NCI-H2081 (cell line): ENCODE data around the gene ZNF618.

ENCODE experiments used
- DNase-seq, 2 experiments: peaks; one replicate each; lab custom pipeline; 2025; lab: John Stamatoyannopoulos, UW

Gene ZNF618

GRCh38 chr9:114002986-114003350, 126.9 kb downstream of the ZNF618 start:
- DNase-seq = no peak

DNA sequence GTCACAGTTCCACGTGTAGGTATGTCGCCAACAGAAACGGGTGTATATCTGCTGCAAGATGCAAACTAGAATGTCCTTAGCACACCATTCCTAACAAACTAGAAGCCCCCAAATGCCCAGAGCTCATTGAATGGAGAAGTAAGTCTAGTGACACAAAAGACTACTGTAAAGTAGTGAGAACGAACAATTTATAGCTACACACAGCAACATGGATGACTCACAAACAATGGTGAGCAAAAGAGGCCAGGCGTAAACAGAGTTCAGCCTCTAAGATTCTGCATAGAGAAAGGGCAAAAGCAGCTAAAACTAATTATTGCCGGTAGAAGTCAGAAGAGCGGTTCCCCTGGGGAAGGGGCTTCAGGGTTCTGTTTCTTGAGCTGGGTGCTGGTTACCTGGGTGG, 127.2 kb downstream of the ZNF618 start:
- no peak for DNase-seq

GRCh38 chr9:114003758-114004157, 127.6 kb downstream of the ZNF618 start:
- DNase-seq = no peak

- no peak for DNase-seq
Observed at GRCh38 chr9:114004221-114004716, 128.2 kb downstream of the ZNF618 start.

GRCh38 chr9:114005371-114006154, 129.5 kb downstream of the ZNF618 start:
- no peak for DNase-seq

GRCh38 chr9:114006155-114006550, 130.0 kb downstream of the ZNF618 start:
- no peak for DNase-seq

GRCh38 chr9:114006931-114007691, 131.0 kb downstream of the ZNF618 start:
- no peak for DNase-seq

- DNase-seq = no peak
Observed at GRCh38 chr9:114007991-114008666, 132.0 kb downstream of the ZNF618 start.

DNA sequence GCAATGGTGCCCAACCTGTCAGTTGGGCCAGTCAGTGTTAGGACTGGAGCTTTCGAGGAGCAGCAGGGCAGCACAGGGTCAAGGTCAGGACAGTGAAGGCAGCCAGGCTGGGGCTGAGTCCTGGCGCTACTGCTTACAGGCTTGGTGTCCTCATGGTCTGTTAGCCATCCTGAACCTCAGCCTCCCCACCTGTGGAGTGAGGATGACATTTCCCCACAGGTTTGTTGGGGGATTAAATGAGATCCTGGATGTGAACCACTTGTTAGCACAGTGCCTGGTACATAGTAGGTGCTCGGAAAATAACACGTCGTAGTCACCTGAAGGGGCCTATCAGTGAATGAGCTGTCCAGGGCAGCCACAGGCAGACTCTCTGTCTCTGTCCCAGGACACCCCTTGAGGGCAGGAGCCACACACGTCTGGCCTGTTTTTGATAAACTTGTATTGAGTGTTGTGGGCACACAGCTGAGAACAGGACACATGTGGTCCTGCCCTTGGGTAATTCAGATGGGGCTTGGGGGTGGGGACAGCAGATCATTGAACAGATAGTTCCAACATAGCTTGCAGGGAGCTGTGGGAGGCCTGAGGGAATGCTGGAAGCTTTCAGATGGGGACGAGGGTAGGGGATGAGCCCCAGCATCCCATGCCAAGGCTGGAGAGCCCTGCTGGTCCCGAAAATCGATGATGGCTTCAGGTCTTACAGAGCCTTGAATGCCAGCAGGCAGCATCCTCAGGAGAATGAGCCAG, 132.7 kb downstream of the ZNF618 start:
- no peak for DNase-seq

DNA sequence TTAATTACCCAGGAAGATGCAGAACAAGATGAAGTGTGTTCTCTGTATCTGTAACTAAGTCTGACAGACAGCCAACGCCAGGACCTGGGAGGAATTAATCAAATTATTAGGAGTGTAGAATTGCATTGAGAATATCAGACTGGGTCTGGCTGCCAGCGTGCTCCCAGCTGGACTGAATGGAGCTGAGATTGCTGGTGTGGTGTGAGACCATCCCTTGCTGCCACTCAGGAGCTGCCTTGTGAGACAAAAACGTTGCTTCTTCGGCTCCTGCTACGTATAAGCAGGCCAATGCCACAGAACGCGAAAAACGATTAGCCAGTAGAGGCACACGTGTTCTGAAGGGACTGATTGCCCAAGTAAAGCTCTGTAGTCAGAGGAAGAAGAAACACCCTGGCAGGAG, 135.2 kb downstream of the ZNF618 start:
- DNase-seq = no peak

DNA sequence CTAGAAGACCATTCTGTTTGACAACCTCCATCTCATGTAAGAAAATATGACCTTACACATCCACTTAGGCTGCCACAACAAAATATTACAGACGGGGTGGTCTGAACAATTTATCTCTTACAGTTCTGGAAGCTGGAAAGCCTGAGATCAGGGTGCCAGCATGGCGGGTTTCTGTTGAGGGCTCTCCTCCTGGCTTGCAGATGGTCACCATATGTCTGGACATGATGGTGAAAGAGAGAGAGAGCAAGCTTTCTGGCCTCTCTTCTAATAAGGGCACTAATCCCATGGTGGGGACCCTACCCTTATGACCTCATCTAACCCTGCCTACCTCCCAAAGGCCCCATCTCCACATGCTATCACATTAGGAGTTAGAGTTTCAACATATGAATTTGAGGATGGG, 136.0 kb downstream of the ZNF618 start:
- no peak for DNase-seq

DNA sequence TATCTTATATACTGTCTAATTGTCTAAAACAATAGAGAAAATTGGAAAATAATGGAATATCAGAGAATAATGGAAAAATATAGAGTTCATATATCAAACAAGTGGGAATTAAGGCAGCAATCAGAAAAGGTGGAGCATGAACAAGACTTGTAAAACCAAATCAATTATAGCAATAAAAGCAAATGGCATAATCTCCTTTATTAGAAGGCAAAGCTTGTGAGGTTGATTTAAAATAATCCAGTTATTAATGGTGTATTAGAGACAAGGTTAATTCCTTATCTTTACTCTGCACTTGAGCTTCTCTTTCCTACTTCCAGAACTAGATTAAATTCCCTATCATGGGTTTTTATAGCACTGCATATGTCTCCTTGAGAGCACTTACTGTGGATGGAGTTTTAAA, 137.9 kb downstream of the ZNF618 start:
- no peak for DNase-seq

DNA sequence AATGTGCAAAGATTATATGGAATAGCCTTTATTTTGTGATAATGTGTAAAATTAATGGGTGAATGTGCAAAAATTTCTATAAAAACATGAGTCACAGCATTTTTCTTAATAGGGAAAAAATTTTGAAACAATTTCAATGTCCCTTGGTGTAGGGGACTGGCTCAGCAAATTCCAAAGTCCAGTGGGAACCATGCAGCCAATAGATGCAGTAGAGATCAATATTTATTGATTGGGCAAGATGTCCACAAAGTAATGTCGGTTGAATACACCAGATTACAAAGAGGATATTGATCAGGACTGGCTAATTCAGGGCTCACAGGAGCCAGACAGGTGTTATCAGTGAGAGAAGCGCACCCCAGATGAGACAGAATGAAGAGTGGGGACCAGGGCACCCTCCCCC, 139.5 kb downstream of the ZNF618 start:
- DNase-seq = no peak

DNA sequence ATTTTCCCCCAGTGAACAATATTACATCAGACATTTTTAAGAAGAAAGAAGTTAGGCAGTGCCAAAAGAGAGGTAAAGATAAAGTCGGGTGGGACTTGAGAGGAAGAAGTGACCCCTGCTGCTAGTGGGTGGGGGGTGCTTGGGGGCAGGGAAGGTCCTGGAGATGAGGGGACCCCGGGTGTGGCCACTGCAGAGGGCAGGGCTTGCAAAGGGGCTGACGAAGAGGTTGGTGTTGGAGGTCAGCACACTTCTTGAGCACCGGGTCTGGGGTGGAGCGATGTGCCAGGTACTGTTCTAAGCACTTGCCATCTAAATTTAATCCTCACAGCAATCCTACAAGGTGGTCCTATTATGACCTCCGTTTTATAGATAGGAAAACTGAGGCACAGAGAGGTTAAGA, 140.0 kb downstream of the ZNF618 start:
- no peak for DNase-seq

GRCh38 chr9:114016629-114017423, 140.7 kb downstream of the ZNF618 start:
- DNase-seq = no peak

DNA sequence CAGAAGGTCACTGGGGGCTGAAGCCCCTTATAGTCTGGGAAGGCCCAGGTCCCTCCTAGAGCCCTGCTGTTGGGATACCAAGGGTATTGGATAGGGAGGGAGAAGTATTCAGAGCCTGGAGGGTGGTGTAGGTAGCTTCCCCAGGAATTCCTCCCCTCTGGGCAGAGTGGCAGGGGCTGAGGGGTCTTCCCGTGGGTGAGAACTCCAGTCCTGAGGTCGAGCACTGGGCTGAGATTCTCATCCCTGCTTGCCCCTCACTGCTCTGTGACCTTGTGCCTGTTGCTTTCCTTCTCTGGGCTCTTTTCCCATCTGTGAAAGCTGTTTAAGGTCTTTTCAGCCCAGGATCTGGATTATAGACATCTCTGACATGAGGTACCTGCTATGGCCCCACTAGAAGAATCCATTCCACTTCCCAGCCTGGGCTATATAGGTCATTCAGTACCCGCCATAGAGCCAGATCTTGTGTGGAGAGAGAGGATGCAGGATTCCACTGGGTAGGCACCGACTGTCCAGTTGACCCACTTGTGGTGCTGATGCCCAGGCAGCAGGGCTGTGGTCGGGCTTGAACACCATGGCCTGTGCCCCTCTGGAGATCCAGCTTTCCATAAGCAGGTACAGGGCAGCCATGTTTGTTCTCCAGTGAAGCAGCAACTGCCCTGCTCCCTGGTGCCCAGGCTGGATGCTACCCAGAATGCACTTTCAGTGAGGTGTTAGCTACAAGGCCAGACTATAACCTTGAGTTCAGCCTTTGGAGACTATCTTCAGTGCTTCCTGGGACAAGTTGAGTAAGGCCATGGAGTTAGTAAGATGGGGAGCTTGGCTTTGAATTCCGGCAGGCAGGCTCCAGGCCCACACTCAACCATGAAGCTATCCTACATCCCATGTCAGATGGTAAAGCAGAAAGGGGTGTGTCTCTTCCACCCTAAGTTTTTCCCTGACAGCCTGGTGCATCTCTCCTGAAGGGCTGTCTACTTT, 141.9 kb downstream of the ZNF618 start:
- no peak for DNase-seq

GRCh38 chr9:114021578-114021977, 145.5 kb downstream of the ZNF618 start:
- DNase-seq = no peak

DNA sequence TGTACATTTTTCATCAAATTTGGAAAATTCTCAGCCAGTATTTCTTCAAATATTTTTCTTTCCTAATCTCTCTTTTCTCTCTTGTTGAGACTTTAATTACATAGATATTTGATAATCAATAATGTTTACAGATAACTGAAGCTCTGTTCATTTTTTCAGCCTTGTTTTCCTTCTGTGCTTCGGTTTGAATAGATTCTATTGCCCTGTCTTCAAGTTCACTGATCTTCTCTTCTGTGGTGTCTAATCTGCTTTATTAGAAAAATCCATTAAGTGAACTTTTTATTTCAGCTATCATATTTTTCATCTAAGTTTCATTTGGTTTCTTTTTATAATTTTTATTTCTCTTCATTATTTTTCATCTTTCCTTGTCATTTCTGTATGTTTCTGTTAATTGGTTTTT, 147.9 kb downstream of the ZNF618 start:
- no peak for DNase-seq

- no peak for DNase-seq
Observed at GRCh38 chr9:114025196-114025753, 149.2 kb downstream of the ZNF618 start.

DNA sequence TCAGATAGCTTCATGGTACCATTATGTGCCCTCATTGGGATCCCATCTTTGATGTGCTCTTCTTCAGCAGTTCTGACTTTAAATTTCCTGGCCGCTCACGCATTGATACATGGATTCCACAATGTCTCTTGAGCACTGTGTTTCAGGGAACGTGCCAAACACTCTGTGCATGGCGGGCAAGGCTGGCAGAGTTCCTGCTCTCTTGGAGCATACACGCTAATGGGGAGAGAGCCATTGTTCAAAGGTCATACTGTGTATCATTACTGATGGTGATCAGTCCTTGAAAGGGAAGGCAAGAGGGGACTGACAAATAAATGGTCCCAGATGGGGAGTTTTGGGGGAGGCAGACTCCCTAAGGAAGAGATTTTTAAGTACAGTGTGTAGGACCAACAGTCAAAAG, 149.7 kb downstream of the ZNF618 start:
- DNase-seq = no peak
